Panc1 (cell line): ENCODE results near the gene PRKAG2. TPM values are rescaled to one million over a fixed set of nuclear protein-coding genes. Genes with fewer than 3 reads are reported as not detected.
"Not testable (repeated sequence)": the region's sequence is repeated elsewhere in the genome, so short reads cannot be mapped to it uniquely, and the experiment has no call there.

Experiments used
- ATAC-seq: fragments of 200-7000 bp; cut with Tn5 transposase; 2 replicates; pipeline ENCODE4 v1.9.1; 2020; ENCODE audit warnings: mild to moderate bottlenecking, moderate library complexity
- BruUV-seq: library from RNA; stranded (reverse); fragments of 400-500 nt; replicated peaks from 2 replicates; lab custom pipeline; 2021; lab: Mats Ljungman, UMichigan
- CTCF ChIA-PET: fragments of 300-600 bp; sonication (Branson Sonifier 250); formaldehyde crosslinking; loops from one replicate; lab custom pipeline; 2022; ENCODE audit warnings: antibody characterized with exemption; lab: Charles Lee
- POLR2A ChIA-PET: fragments of 300-600 bp; sonication (Branson Sonifier 250); formaldehyde crosslinking; loops from one replicate; lab custom pipeline; 2022; ENCODE audit warnings: antibody characterized with exemption; lab: Charles Lee
- DNase-seq: peaks from one replicate; pipeline ENCODE4 v3.0.0-alpha.2; 2010; ENCODE audit warnings: low read depth, low spot score
- H3K27ac ChIP-seq: 2 replicates; pipeline ENCODE4 v1.5.1; 2011; ENCODE audit warnings: mild to moderate bottlenecking, low read length, inconsistent platforms
- H3K27me3 ChIP-seq: fragments of 200-500 bp; sonication (Bioruptor generic); 2 replicates; pipeline ENCODE4 v1.6.0; 2014; ENCODE audit warnings: low read length, inconsistent platforms; ENCODE audit not compliant: control insufficient read depth, insufficient read depth
- H3K36me3 ChIP-seq: fragments of 200-500 bp; sonication (Bioruptor generic); 2 replicates; pipeline ENCODE4 v1.5.1; 2014; ENCODE audit warnings: inconsistent platforms, mild to moderate bottlenecking, low read length, moderate library complexity; ENCODE audit not compliant: control insufficient read depth, insufficient read depth
- H3K4me1 ChIP-seq: 2 replicates; pipeline ENCODE4 v1.5.1; 2011; ENCODE audit warnings: inconsistent platforms, mild to moderate bottlenecking, low read length, moderate library complexity; ENCODE audit not compliant: control insufficient read depth, insufficient read depth
- H3K4me3 ChIP-seq, 2 experiments: 2 replicates each; pipeline ENCODE4 v1.5.1; 2011 to 2012; ENCODE audit warnings: low read depth in 2 of 2, low read length in 2 of 2, mild to moderate bottlenecking in 2 of 2, inconsistent platforms in 1 of 2, moderate library complexity in 1 of 2
- H3K9me3 ChIP-seq: fragments of 200-500 bp; sonication (Bioruptor generic); 2 replicates; pipeline ENCODE4 v1.5.1; 2014; ENCODE audit warnings: low read depth, mild to moderate bottlenecking, inconsistent platforms, low read length, moderate library complexity; ENCODE audit not compliant: control insufficient read depth, insufficient read depth
- CTCF ChIP-seq: fragments of 450-650 bp; IDR thresholded peaks from 2 replicates; pipeline ENCODE4 v1.5.1; 2017; ENCODE audit warnings: mild to moderate bottlenecking
- POLR2AphosphoS5 ChIP-seq: IDR thresholded peaks from 2 replicates; pipeline ENCODE4 v1.6.1; 2012; ENCODE audit warnings: mild to moderate bottlenecking, low read depth, low read length, moderate library complexity
- REST ChIP-seq, 2 experiments: IDR thresholded peaks; 2 replicates each; pipeline ENCODE4 v1.6.1; 2011 to 2012; ENCODE audit warnings: low read depth in 2 of 2, control low read depth in 1 of 2, low read length in 1 of 2, mild to moderate bottlenecking in 1 of 2, moderate library complexity in 1 of 2; ENCODE audit not compliant: insufficient read depth in 1 of 2
- SIN3A ChIP-seq: IDR thresholded peaks from 2 replicates; pipeline ENCODE4 v1.6.1; 2012; ENCODE audit warnings: low read depth, mild to moderate bottlenecking, low read length, moderate library complexity, borderline replicate concordance; ENCODE audit not compliant: insufficient read depth
- TCF7L2 ChIP-seq: IDR thresholded peaks from 2 replicates; pipeline ENCODE4 v1.6.1; 2011; ENCODE audit warnings: mild to moderate bottlenecking, low read depth, low read length, inconsistent platforms
- in situ Hi-C: cut with HindIII; loops from 2 replicates; pipeline ENCODE4 v1.10.0; 2016; ENCODE audit warnings: low sequenced_read_pairs, low pct_unique_long_range_greater_than_20kb
- intact Hi-C: fragments of 100-400 bp; cut with micrococcal nuclease; formaldehyde crosslinking; loops from one replicate; pipeline ENCODE4 v1.10.0; 2022; ENCODE audit not compliant: unreplicated experiment
- total RNA-seq: library from RNA; stranded (reverse); gene quantifications from one replicate; pipeline ENCODE4 v1.2.1, GENCODE V29; 2021; ENCODE audit not compliant: unreplicated experiment

PRKAG2 gene
- total RNA-seq, 1 experiment from 2014 or later = 71.6 TPM

- Histone ChIP-seq H3K9me3 (no peaks in the 10 kb centered on the region), H3K27me3 (no peaks in the 10 kb centered on the region), H3K36me3 (no peaks in the 10 kb centered on the region), H3K4me1 (peaks cover 40% of the 10 kb centered on the region), H3K27ac (peak overlapping the region; percentile 31; the same call in 1 of the 2 replicates), H3K4me3 (no peak overlapping the region)
- DNase-seq (no peak), ATAC-seq (no peak)
- in situ Hi-C loops (no loop called here), intact Hi-C loops (no loop called here)
- TF ChIP-seq TCF7L2 (no peak), SIN3A (no peak), REST (IDR thresholded peaks at IDR 0.05; ENCODE audit: insufficient read depth in 1 of 2, low read depth in 2 of 2, low read length in 1 of 2) (no peak), POLR2AphosphoS5 (no peak), CTCF (no peak)
- ChIA-PET POLR2A (no interaction called here), CTCF (no interaction called here)
- BruUV-seq = no TSS peak
These were observed 128.2 kb downstream of the PRKAG2 start for GRCh38 chr7:151748733-151749132.

- DNase-seq, CTCF ChIA-PET, H3K9me3 ChIP-seq, H3K27me3 ChIP-seq, in situ Hi-C loops, H3K36me3 ChIP-seq, ATAC-seq, intact Hi-C loops, BruUV-seq, H3K4me3 ChIP-seq, POLR2A ChIA-PET: not testable (repeated sequence)
- Histone ChIP-seq H3K4me1 (peaks cover 41% of the 10 kb centered on the region), H3K27ac (peak overlapping the region; percentile 49)
These were observed 128.9 kb downstream of the PRKAG2 start for GRCh38 chr7:151748021-151748420.

GRCh38 chr7:151745706-151746105 lies 131.2 kb downstream of the PRKAG2 start:
- no peak for TF ChIP-seq SIN3A
- TF ChIP-seq POLR2AphosphoS5 = no peak
- TF ChIP-seq REST (IDR thresholded peaks at IDR 0.05; ENCODE audit: insufficient read depth in 1 of 2, low read depth in 2 of 2, low read length in 1 of 2) = no peak
- peak; percentile 40; the same call in 1 of the 2 replicates for TF ChIP-seq CTCF
- DNase-seq (no peak), ATAC-seq (no peak)
- intact Hi-C loops (no loop called here), in situ Hi-C loops (no loop called here)
- no TSS peak for BruUV-seq
- no peaks in the 10 kb centered on the region for H3K9me3 ChIP-seq
- H3K27me3 ChIP-seq = no peaks in the 10 kb centered on the region
- H3K4me1 ChIP-seq = peaks cover 51% of the 10 kb centered on the region
- ChIA-PET CTCF (no interaction called here), POLR2A (interaction anchor here (0.6 kb wide), 1 partner anchor 43 kb away, joined by 3 read pairs; no protein-coding TSS in a partner anchor)
- H3K36me3 ChIP-seq = no peaks in the 10 kb centered on the region
- H3K27ac ChIP-seq = peak overlapping the region; percentile 85
- no peak overlapping the region for H3K4me3 ChIP-seq
